Kidney epithelial cell (primary cell): Measurements from ENCODE around the gene FMO5. TPM values are rescaled to one million over a fixed set of nuclear protein-coding genes. Genes with fewer than 3 reads are reported as not detected.
"Not testable (repeated sequence)": the region's sequence is repeated elsewhere in the genome, so short reads cannot be mapped to it uniquely, and the experiment has no call there.

Source experiments
- DNase-seq: peaks from one replicate; pipeline ENCODE4 v3.0.0-alpha.2; 2010; ENCODE audit warnings: low read depth
- H3K27me3 ChIP-seq: 2 replicates; pipeline ENCODE4 v1.6.0; 2011; ENCODE audit warnings: low read length; ENCODE audit not compliant: control insufficient read depth, insufficient read depth
- H3K36me3 ChIP-seq: 2 replicates; pipeline ENCODE4 v1.5.1; 2011; ENCODE audit warnings: low read length; ENCODE audit not compliant: control insufficient read depth, insufficient read depth
- H3K4me3 ChIP-seq: 2 replicates; pipeline ENCODE4 v1.5.1; 2011; ENCODE audit warnings: low read depth, mild to moderate bottlenecking, control low read depth, low read length
- CTCF ChIP-seq: IDR thresholded peaks from 2 replicates; pipeline ENCODE4 v1.5.1; 2011; ENCODE audit warnings: mild to moderate bottlenecking, moderate library complexity, low read length, control low read depth, inconsistent platforms; ENCODE audit not compliant: insufficient read depth, poor library complexity, severe bottlenecking
- total RNA-seq: library from RNA; depleted of rRNA; stranded (reverse); fragments of >200 nt; gene quantifications from 2 replicates; pipeline ENCODE4 v1.2.3, GENCODE V29; 2015

The FMO5 gene
- total RNA-seq, 1 donor from 2014 or later: 0.38 TPM

GRCh38 chr1:147201786-147202185 lies 23.4 kb downstream of the FMO5 start:
- H3K36me3 ChIP-seq: no peaks in the 10 kb centered on the region
- no peak for TF ChIP-seq CTCF
- DNase-seq: no peak
- H3K4me3 ChIP-seq: no peak overlapping the region
- no peaks in the 10 kb centered on the region for H3K27me3 ChIP-seq

GRCh38 chr1:147201276-147201675 lies 23.9 kb downstream of the FMO5 start:
- no peak for DNase-seq
- TF ChIP-seq CTCF: no peak

GRCh38 chr1:147197324-147197723 lies 27.8 kb downstream of the FMO5 start:
- not testable (repeated sequence) for H3K36me3 ChIP-seq, H3K27me3 ChIP-seq, H3K4me3 ChIP-seq, DNase-seq

More at GRCh38 chr1:147201276-147201675, 23.9 kb downstream of the FMO5 start:
- Histone ChIP-seq H3K36me3 (no peaks in the 10 kb centered on the region), H3K4me3 (no peak overlapping the region), H3K27me3 (no peaks in the 10 kb centered on the region)

GRCh38 chr1:147189514-147189913 lies 35.6 kb downstream of the FMO5 start:
- no peak for TF ChIP-seq CTCF
- Histone ChIP-seq H3K36me3 (no peaks in the 10 kb centered on the region), H3K27me3 (no peaks in the 10 kb centered on the region), H3K4me3 (no peak overlapping the region)
- no peak for DNase-seq

GRCh38 chr1:147185432-147185831 lies 39.7 kb downstream of the FMO5 start:
- no peak for DNase-seq
- no peaks in the 10 kb centered on the region for H3K27me3 ChIP-seq
- no peaks in the 10 kb centered on the region for H3K36me3 ChIP-seq
- H3K4me3 ChIP-seq: no peak overlapping the region
- no peak for TF ChIP-seq CTCF

GRCh38 chr1:147177611-147178380 lies 47.3 kb downstream of the FMO5 start:
- no peak for TF ChIP-seq CTCF
- no peak for DNase-seq
- Histone ChIP-seq H3K4me3 (peak overlapping the region; percentile 9), H3K27me3 (no peaks in the 10 kb centered on the region), H3K36me3 (no peaks in the 10 kb centered on the region)
